AG09319 (cell line): ENCODE measurements around the gene HAPLN2.

Source experiments
- DNase-seq: peaks from one replicate; pipeline ENCODE4 v3.0.0-alpha.2; 2010; ENCODE audit warnings: low read depth; ENCODE audit errors: extremely low read depth
- TF ChIP-seq, protein P1 (sequence below): IDR thresholded peaks from 2 replicates; pipeline ENCODE4 v1.5.1; 2011; ENCODE audit warnings: low read depth, mild to moderate bottlenecking, inconsistent platforms, low read length, moderate library complexity

The HAPLN2 gene

DNA sequence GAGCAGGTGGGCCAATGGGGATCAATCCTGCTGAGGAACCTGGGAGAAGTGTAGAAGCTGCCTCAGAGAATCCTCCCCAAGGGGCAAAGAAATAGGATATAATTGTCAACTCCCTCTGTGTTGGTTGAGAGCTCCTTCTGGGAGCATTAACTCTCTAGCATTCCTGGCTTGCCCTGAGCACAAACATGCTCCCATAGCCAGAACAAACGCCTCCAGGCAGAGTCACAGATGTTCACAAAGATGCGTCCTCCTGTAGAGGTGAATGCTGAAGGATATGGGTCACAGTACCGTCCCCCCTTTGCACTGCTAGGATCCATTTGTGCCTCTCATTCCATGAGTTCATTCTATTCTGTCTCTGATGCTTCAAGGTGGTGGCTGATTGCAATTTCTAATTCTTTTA, 13.1 kb downstream of the HAPLN2 start:
- TF ChIP-seq, protein P1, sequence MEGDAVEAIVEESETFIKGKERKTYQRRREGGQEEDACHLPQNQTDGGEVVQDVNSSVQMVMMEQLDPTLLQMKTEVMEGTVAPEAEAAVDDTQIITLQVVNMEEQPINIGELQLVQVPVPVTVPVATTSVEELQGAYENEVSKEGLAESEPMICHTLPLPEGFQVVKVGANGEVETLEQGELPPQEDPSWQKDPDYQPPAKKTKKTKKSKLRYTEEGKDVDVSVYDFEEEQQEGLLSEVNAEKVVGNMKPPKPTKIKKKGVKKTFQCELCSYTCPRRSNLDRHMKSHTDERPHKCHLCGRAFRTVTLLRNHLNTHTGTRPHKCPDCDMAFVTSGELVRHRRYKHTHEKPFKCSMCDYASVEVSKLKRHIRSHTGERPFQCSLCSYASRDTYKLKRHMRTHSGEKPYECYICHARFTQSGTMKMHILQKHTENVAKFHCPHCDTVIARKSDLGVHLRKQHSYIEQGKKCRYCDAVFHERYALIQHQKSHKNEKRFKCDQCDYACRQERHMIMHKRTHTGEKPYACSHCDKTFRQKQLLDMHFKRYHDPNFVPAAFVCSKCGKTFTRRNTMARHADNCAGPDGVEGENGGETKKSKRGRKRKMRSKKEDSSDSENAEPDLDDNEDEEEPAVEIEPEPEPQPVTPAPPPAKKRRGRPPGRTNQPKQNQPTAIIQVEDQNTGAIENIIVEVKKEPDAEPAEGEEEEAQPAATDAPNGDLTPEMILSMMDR, result no peak
- no peak for DNase-seq

DNA sequence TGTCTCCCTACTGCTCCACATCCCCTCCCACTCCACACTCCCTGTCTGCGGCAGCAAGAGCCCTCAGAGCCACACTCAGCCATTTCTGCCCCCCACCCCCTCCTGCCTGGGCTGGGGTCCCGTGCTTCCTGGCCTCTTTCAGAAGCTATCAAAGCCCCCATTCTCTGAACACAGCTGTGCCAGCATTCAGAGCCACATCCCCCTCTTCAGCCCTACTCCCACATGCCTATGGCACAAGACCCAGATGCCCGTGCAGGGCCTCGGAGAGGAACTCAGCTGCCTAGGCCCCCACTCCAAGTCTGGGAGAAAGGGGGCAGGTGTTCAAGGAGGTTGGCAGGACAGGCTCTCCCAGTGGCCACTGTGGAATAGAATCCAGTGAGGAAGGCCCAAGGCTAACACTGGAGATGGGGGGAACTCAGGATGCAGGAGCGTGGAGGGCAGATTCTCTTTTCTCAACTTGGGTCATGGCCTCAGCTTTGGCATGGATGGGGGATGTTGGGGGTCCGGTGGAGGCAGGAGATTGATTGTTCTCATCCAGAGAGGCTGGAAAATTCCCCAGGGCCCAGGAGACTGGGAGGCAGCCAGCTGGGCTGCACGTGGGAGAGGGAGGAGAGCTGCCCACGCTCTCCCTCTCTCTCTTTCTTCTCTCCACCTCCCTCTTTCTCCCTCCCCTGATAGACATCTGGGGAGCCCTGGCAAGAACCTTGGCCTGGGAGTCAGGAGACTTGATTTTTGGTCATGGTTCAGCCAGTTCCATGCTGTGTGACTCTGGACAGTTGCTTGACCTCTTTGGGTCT, 19.2 kb downstream of the HAPLN2 start:
- TF ChIP-seq, protein P1, result no peak
- no peak for DNase-seq

DNA sequence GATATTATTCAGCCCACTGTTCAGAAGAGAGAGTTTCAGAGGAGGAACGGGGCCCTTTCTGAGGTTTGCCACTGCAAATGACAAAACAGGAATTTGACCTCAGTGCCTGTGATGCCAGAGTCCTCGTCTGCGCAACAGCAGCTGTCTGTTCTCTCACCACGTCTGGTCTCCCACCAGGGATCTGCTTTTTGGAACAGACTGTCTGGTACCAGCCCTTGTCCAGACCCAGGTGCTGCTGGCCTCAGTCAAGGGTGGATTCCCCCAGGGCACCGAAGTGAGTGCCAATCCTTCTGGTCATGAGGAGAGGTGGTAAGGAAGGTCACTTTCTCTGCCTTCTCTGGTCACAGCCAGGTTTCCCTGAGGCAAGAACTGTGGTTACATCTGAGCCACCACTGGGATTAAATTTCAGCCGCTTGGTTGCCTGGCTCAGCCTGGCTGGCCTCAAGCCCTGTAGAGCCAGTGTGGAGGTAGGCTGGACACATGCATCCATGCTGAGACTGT, 20.4 kb downstream of the HAPLN2 start:
- TF ChIP-seq, protein P1, result no peak
- no peak for DNase-seq

DNA sequence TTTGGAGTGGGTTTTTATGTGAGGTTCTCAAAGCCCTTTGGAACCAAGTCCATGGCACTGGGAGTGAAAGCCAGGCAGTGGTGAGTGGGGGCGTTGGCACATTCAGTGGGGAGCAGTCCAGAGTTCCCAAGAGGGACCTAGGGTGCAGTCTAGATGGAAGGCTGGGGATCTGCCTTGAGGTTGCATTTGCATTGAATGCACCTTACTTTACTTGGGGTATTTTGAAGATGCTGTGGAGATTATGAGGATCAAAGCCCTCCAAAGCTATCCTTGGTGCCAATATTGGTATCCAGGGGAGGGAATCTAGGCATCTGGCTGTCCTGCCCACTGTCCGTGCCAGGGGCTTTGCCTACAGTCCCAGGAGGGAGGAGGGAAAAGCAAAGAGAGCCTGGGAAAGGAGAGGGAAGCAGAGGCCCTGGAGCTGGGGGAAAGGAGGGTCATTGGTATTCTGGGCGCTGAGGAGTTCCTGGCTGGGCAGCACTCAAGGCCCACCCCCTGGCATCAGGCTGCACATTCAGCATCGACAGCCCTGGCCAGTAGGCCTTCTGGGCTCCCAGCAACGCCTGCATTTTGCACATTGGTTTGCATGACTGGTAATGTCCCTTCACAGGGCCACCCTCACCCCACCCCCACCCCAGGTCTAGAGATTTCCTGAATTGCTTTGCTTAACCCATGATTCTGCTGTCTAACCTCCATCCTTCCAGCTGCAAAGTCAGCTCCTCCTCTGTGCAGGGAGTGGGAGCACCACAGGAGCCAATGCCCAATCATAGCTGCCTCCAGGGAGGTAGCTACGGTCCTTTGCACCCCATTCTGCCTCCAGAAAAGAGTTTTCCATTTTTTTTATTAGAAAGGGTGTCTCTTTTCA, 21.9 kb downstream of the HAPLN2 start:
- DNase-seq, result no peak
- TF ChIP-seq, protein P1, result no peak

DNA sequence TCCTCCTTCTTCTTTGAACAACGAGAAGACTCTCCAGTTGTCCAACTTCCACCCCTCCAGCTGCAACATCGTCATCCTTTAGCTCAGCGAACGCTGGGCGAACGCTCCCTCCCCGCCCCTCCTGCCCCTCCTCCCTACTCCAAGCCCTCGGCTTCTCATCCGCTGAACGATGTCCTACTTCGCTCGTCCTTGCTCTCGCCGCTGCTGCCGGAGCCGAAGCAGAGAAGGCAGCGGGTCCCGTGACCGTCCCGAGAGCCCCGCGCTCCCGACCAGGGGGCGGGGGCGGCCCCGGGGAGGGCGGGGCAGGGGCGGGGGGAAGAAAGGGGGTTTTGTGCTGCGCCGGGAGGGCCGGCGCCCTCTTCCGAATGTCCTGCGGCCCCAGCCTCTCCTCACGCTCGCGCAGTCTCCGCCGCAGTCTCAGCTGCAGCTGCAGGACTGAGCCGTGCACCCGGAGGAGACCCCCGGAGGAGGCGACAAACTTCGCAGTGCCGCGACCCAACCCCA, 22.6 kb downstream of the HAPLN2 start, which contains the start of gene BCAN:
TSS of gene BCAN (plus strand) at position 357 of the 504 bp plus-strand sequence. CDS start 3,938 bp downstream, outside the sequence.
- TF ChIP-seq, protein P1, result no peak
- no peak for DNase-seq

DNA sequence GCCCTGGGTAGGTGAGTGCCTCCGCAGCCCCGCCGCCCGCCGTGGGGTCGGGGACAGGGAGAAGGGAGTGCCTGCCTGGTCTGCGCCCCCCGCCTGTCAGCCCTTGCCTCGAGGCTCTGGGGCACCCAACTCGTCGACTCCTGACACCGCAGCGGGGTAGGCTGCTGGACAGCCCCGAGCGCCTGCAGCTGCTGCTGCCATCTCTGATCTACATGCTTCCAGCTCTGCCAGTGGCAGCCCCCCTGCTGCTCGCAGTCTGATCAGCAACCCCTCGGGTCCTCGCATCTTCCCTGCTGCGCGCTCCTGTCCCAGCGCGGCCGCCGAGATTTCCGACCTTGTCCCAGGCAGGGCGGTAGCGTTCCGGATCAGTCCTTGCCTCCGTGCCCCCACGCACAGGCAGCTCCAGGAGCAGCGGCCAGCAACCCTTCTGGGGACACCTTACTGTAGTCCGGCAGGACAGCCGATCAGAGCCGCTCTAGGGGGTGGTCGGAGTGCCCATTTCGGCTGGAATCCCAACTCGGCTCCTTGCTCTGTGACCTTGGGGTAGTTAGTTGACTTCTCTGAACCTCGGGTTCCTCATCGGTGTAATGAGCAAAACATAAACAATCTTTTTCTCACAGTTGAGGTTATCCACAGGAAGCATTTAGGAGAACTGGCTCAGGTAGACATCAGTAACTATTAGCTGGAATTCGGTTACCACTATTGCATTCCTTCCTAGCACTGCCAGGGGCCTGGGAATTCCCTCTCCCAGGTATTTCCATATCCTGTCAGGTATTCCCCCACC, 23.2 kb downstream of the HAPLN2 start:
- DNase-seq, result no peak

More for the DNA sequence above, 23.2 kb downstream of the HAPLN2 start:
- TF ChIP-seq, protein P1, result no peak
